DLD1 (cell line): Measurements from ENCODE around the gene DDX28.
"Not testable (repeated sequence)": the region's sequence is repeated elsewhere in the genome, so short reads cannot be mapped to it uniquely, and the experiment has no call there.

Experiments used
- in situ Hi-C: cut with HindIII; loops from 2 replicates; pipeline ENCODE4 v1.10.0; 2017; ENCODE audit warnings: low sequenced_read_pairs

The DDX28 gene

GRCh38 chr16:67975321-67976105 lies 47.5 kb downstream of the DDX28 start:
- in situ Hi-C loops = no loop called here

- in situ Hi-C loops = not testable (repeated sequence)
These were observed 50.7 kb downstream of the DDX28 start for GRCh38 chr16:67972285-67972684.

- in situ Hi-C loops = no loop called here
These were observed 51.9 kb downstream of the DDX28 start for GRCh38 chr16:67971111-67971510.
